NAMALWA (cell line): ENCODE results near the gene ZNF239.
"Not testable (repeated sequence)": the region's sequence is repeated elsewhere in the genome, so short reads cannot be mapped to it uniquely, and the experiment has no call there.

Experiments used
- DNase-seq: peaks from one replicate; pipeline ENCODE4 v3.0.0-alpha.2; 2015; ENCODE audit warnings: low spot score

ZNF239 gene

GRCh38 chr10:43574001-43574892, at the start of gene ZNF239:
Gene ZNF239, minus strand, starts transcription at chr10:43574616. Its CDS starts 16,537 bp downstream, at chr10:43558079.
- peak; percentile 82 for DNase-seq

- peak; percentile 33 for DNase-seq
These were observed 48.9 kb upstream of the ZNF239 start for GRCh38 chr10:43623351-43623750.

- DNase-seq = no peak
These were observed 47.6 kb upstream of the ZNF239 start for GRCh38 chr10:43622038-43622437.

- DNase-seq = no peak
These were observed 45.0 kb upstream of the ZNF239 start for GRCh38 chr10:43619368-43619767.

- no peak for DNase-seq
These were observed 42.4 kb upstream of the ZNF239 start for GRCh38 chr10:43616697-43617370.

- DNase-seq = no peak
These were observed 36.2 kb upstream of the ZNF239 start for GRCh38 chr10:43610636-43611035.

GRCh38 chr10:43607199-43607573, 32.8 kb upstream of the ZNF239 start:
- no peak for DNase-seq

- DNase-seq = peak; percentile 78
These were observed 32.1 kb upstream of the ZNF239 start, which contains the start of gene ZNF485 for GRCh38 chr10:43606323-43607198. Gene ZNF485, plus strand, starts transcription at chr10:43606438. Its CDS starts 613 bp downstream, at chr10:43607051.

- no peak for DNase-seq
These were observed 31.5 kb upstream of the ZNF239 start for GRCh38 chr10:43605850-43606322.

GRCh38 chr10:43601576-43601975, 27.2 kb upstream of the ZNF239 start:
- not testable (repeated sequence) for DNase-seq

- DNase-seq = no peak
These were observed 24.9 kb upstream of the ZNF239 start for GRCh38 chr10:43599333-43599732.

GRCh38 chr10:43598446-43598845, 24.0 kb upstream of the ZNF239 start:
- DNase-seq = no peak

- no peak for DNase-seq
These were observed 22.1 kb upstream of the ZNF239 start for GRCh38 chr10:43596546-43596945.

- no peak for DNase-seq
These were observed 21.4 kb upstream of the ZNF239 start for GRCh38 chr10:43595739-43596298.

GRCh38 chr10:43594944-43595589, 20.7 kb upstream of the ZNF239 start:
- peak; percentile 40 for DNase-seq

- DNase-seq = no peak
These were observed 17.0 kb upstream of the ZNF239 start for GRCh38 chr10:43591303-43591904.

- not testable (repeated sequence) for DNase-seq
These were observed 12.3 kb upstream of the ZNF239 start for GRCh38 chr10:43586730-43587115.

GRCh38 chr10:43585981-43586729, 11.7 kb upstream of the ZNF239 start:
- DNase-seq = no peak

- DNase-seq = no peak
These were observed 10.6 kb upstream of the ZNF239 start for GRCh38 chr10:43585046-43585445.

- DNase-seq = no peak
These were observed 9.6 kb upstream of the ZNF239 start for GRCh38 chr10:43584051-43584450.
